Stomach (tissue), 9 donors: ENCODE measurements around the gene INPP5A. TPM values are rescaled to one million over a fixed set of nuclear protein-coding genes. Genes with fewer than 3 reads are reported as not detected.

Experiments used
- DNase-seq, 2 donors: peaks; one replicate each; pipeline versions ENCODE4 v3.0.0 to v3.0.0-alpha.2; 2013 to 2019
- H3K27ac ChIP-seq, 5 donors: fragments of 200-600 bp in 4 of 5; sonication (generic) in 4 of 5; one replicate each; pipeline ENCODE4 v1.5.1; 2013 to 2019; ENCODE audit warnings: mild to moderate bottlenecking in 1 of 5, moderate library complexity in 1 of 5
- H3K27me3 ChIP-seq, 3 donors: fragments of 200-600 bp; sonication (generic); one replicate each; pipeline ENCODE4 v1.5.1; 2017 to 2019; ENCODE audit warnings: mixed run types in 1 of 3
- H3K36me3 ChIP-seq, 4 donors: fragments of 200-600 bp; sonication (generic); 1 replicate in 3 of 4; 2 replicates in 1 of 4; pipeline ENCODE4 v1.5.1; 2016 to 2019
- H3K4me1 ChIP-seq, 4 donors: fragments of 200-600 bp; sonication (generic); one replicate each; pipeline ENCODE4 v1.5.1; 2016 to 2019
- H3K4me3 ChIP-seq, 4 donors: fragments of 200-600 bp; sonication (generic) in 3 of 4; one replicate each; pipeline ENCODE4 v1.5.1; 2016 to 2019; ENCODE audit warnings: mild to moderate bottlenecking in 1 of 4
- H3K9me3 ChIP-seq, 4 donors: fragments of 200-600 bp; sonication (generic); one replicate each; pipeline ENCODE4 v1.5.1; 2016 to 2019
- CTCF ChIP-seq, 7 experiments: fragments of 450-650 bp in 4 of 7; fragments of 200-600 bp in 3 of 7; sonication (generic) in 3 of 7; IDR thresholded peaks; one replicate each; pipeline ENCODE4 v1.5.1; 2016 to 2019; ENCODE audit warnings: antibody characterized with exemption in 7 of 7, control low read depth in 2 of 7, mild to moderate bottlenecking in 1 of 7
- EP300 ChIP-seq: sonication (generic); formaldehyde crosslinking; IDR thresholded peaks from one replicate; pipeline ENCODE4 v1.6.1; 2017; ENCODE audit warnings: antibody characterized with exemption
- POLR2A ChIP-seq, 4 donors: fragments of 450-650 bp; IDR thresholded peaks; one replicate each; pipeline ENCODE4 v1.6.1; 2016; ENCODE audit warnings: antibody characterized with exemption in 4 of 4, control low read depth in 2 of 4, mild to moderate bottlenecking in 1 of 4, moderate library complexity in 1 of 4
- POLR2AphosphoS5 ChIP-seq, 3 donors: sonication (generic); formaldehyde crosslinking; IDR thresholded peaks; one replicate each; pipeline ENCODE4 v1.6.1; 2016; ENCODE audit warnings: antibody characterized with exemption in 3 of 3
- WGBS, 5 donors: extraction: QIAGEN DNeasy Blood & Tissue Kit in 3 of 5; methylation state at CpG; one replicate each; pipeline versions ENCODE4 v1.1.5 to v1.1.7; 2013 to 2018; 5-methylcytosine and 5-hydroxymethylcytosine counted together
- intact Hi-C: fragments of 100-400 bp; cut with DNase I; formaldehyde crosslinking; loops from one replicate; pipeline ENCODE4 v1.15.1; 2023; ENCODE audit warnings: low total_unique reads
- polyA plus RNA-seq, 3 donors: library from polyadenylated mRNA; stranded (reverse); fragments of 200-250 nt; gene quantifications; one replicate each; pipeline ENCODE4 v1.2.3, GENCODE V29; 2013
- total RNA-seq, 5 donors: library from RNA; depleted of rRNA; stranded (reverse); fragments of >200 nt; gene quantifications; one replicate each; pipeline versions ENCODE4 v1.1.0 to v1.2.3, GENCODE V29; 2014 to 2016
- donor health status: healthy with polysubstance abuse.
- donor health status: Bipolar disorder and iron deficiency.
- donor health status: healthy.

INPP5A gene
- total and polyA plus RNA-seq, 8 donors = 17.2 to 72.3 (median 31.0) TPM

DNA sequence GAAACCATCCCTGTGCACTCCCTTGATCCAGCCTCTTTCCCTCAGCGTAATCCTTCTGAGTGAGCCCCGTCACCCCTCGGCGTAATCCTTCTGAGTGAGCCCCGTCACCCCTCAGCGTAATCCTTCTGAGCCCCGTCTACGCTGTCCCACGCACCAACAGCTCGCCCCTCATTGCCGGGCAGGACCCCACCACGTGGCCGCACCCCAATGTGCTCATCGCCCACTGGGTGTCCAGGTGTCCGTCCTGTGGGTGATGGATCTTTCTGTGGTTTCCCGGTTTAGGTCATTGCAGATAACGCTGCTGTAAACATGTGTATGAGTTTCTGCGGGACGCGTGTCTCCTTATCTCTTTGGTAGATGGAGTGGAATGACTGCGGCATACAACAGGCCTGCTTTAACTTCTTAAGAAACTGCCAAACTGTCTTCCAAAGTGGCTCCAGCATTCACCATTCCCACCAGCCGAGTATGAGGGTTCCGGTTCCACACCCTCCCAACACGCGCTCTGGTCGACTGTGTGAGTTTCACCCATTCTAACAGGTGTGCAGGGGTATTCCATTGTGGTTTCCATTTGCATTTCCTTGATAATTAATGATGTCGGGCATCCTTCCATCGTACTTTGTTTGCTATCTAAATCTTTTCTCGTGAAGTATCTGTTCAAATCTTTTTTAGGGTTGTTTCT, 290.4 kb downstream of the INPP5A start:
- H3K9me3 ChIP-seq = peaks cover 0 to 7% (median 0%) of the 10 kb centered on the region in 4 donors
- no peak for DNase-seq
- intact Hi-C loops = no loop called here
- WGBS, 5 donors = 67 to 77% (median 72%) methylated on average over 29 of the region's 29 CpGs
- no peaks in the 10 kb centered on the region for H3K36me3 ChIP-seq
- TF ChIP-seq POLR2AphosphoS5 (IDR thresholded peaks at IDR 0.05) (no peak), CTCF (IDR thresholded peaks at IDR 0.05) (no peak), EP300 (no peak), POLR2A (IDR thresholded peaks at IDR 0.05) (no peak)
- H3K27me3 ChIP-seq = peaks cover 0 to 11% (median 2%) of the 10 kb centered on the region in 3 donors
- no peak overlapping the region for H3K27ac ChIP-seq
- H3K4me3 ChIP-seq = no peak overlapping the region
- no peaks in the 10 kb centered on the region for H3K4me1 ChIP-seq

DNA sequence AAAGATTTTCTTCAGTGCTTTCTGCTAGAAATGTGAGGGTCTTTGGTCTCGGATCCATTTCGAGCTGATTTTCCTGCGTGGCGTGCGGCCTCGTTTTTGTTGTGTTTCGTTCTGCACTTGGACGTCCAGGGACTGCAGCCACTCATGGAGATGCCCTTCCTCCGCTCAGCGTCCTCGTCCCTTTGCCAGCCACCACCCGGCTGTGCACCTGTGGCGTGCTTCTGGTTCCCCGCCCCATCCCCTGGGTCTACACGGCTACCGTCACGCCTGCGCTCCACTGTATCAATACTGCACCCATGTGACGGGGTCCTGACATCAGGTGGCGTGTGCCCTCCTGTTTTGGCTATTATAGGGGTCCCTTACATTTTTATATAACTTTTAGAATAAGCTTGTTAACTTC, 291.1 kb downstream of the INPP5A start:
- peaks cover 4 to 18% (median 9%) of the 10 kb centered on the region in 3 donors for H3K27me3 ChIP-seq
- no peak for DNase-seq
- H3K27ac ChIP-seq = no peak overlapping the region
- H3K36me3 ChIP-seq = no peaks in the 10 kb centered on the region
- peaks cover 0 to 7% (median 0%) of the 10 kb centered on the region in 4 donors for H3K9me3 ChIP-seq
- WGBS, 5 donors = 85 to 95% (median 93%) methylated on average over 20 of the region's 20 CpGs
- H3K4me3 ChIP-seq = no peak overlapping the region
- H3K4me1 ChIP-seq = no peaks in the 10 kb centered on the region
- no peak for TF ChIP-seq POLR2A (IDR thresholded peaks at IDR 0.05)
- TF ChIP-seq POLR2AphosphoS5 (IDR thresholded peaks at IDR 0.05) = no peak
- TF ChIP-seq EP300 = no peak
- no peak for TF ChIP-seq CTCF (IDR thresholded peaks at IDR 0.05)
- intact Hi-C loops = no loop called here

DNA sequence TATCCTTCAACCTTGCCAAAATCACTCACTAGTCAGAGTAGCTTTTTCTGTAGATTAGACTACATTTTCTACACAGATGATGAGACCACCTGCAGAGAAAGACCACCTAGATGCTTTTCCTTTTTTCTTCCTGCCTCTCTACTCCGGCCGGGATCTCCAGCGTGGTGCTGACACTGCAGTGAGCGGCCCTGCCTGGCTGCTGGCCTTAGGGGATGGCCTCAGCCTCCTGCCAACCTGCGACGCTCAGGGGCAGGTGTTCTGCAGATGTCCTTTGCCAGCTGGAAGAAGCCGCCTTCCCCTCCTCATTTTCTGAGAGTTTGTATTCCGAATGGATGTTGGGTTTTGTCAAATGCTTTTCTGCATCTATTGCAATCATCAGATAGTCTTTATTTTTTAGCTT, 291.8 kb downstream of the INPP5A start:
- WGBS, 5 donors = 67 to 82% (median 79%) methylated on average over 8 of the region's 8 CpGs
- no peak overlapping the region for H3K27ac ChIP-seq
- no peak overlapping the region for H3K4me3 ChIP-seq
- no peaks in the 10 kb centered on the region for H3K4me1 ChIP-seq
- intact Hi-C loops = no loop called here
- TF ChIP-seq POLR2A (IDR thresholded peaks at IDR 0.05) = no peak
- TF ChIP-seq EP300 = no peak
- no peak for TF ChIP-seq CTCF (IDR thresholded peaks at IDR 0.05)
- no peak for TF ChIP-seq POLR2AphosphoS5 (IDR thresholded peaks at IDR 0.05)
- peaks cover 5 to 25% (median 13%) of the 10 kb centered on the region in 3 donors for H3K27me3 ChIP-seq
- no peaks in the 10 kb centered on the region for H3K36me3 ChIP-seq
- H3K9me3 ChIP-seq = peaks cover 0 to 7% (median 0%) of the 10 kb centered on the region in 4 donors
- no peak for DNase-seq

- H3K9me3 ChIP-seq = no peaks in the 10 kb centered on the region
- no peak for TF ChIP-seq EP300
- TF ChIP-seq POLR2AphosphoS5 (IDR thresholded peaks at IDR 0.05) = no peak
- no peak for TF ChIP-seq POLR2A (IDR thresholded peaks at IDR 0.05)
- no peak for TF ChIP-seq CTCF (IDR thresholded peaks at IDR 0.05)
- intact Hi-C loops = no loop called here
- no peak overlapping the region for H3K4me3 ChIP-seq
- peaks cover 9 to 12% (median 11%) of the 10 kb centered on the region in 4 donors for H3K4me1 ChIP-seq
- no peaks in the 10 kb centered on the region for H3K36me3 ChIP-seq
- 42 to 60% (median 55%) methylated on average over 29 to 30 of the region's 30 CpGs for WGBS, 5 donors
- no peak overlapping the region for H3K27ac ChIP-seq
- peaks cover 5 to 53% (median 35%) of the 10 kb centered on the region in 3 donors for H3K27me3 ChIP-seq
- DNase-seq = no peak
Observed at GRCh38 chr10:132832186-132832969, 294.8 kb downstream of the INPP5A start.

Other genes starting within 250 kb of the INPP5A start
- 10 to 100 TPM in 2 of 5 donors, 1 to 10 TPM in 2, not detected in 1; 1.6 to 71.0 (median 12.7) TPM for gene STK32C, start 229.8 kb upstream of the INPP5A start, total RNA-seq
- gene STK32C, start 229.8 kb upstream of the INPP5A start, polyA plus RNA-seq = 10 to 100 TPM in 1 of 3 donors, 1 to 10 TPM in 2; 7.8 to 10.4 (median 7.9) TPM
- 10 to 100 TPM in 4 of 5 donors, 1 to 10 TPM in 1; 7.5 to 31.3 (median 15.1) TPM for gene LRRC27, start 205.6 kb upstream of the INPP5A start, total RNA-seq
- 1 to 10 TPM; 4.2 to 7.0 (median 6.9) TPM for gene LRRC27, start 205.6 kb upstream of the INPP5A start, polyA plus RNA-seq
- 100 to 1,000 TPM in 1 of 5 donors, 10 to 100 TPM in 3, 1 to 10 TPM in 1; 8.5 to 167 (median 22.9) TPM for gene PWWP2B, start 140.6 kb upstream of the INPP5A start, total RNA-seq
- gene PWWP2B, start 140.6 kb upstream of the INPP5A start, polyA plus RNA-seq = 10 to 100 TPM; 14.2 to 24.4 (median 22.7) TPM
- 10 to 100 TPM in 2 of 5 donors, 1 to 10 TPM in 1, not detected in 2; 9.0 to 75.8 (median 11.1) TPM for gene NKX6-2, start 248.4 kb downstream of the INPP5A start, total RNA-seq
- gene NKX6-2, start 248.4 kb downstream of the INPP5A start, polyA plus RNA-seq = 10 to 100 TPM in 1 of 3 donors, 1 to 10 TPM in 1, under 1 TPM in 1; 0.65 to 29.0 (median 1.3) TPM